Panc1 (cell line): Measurements from ENCODE around the gene KRT86.
"Not testable (repeated sequence)": the region's sequence is repeated elsewhere in the genome, so short reads cannot be mapped to it uniquely, and the experiment has no call there.

Source experiments
- POLR2AphosphoS5 ChIP-seq: IDR thresholded peaks from 2 replicates; pipeline ENCODE4 v1.6.1; 2012; ENCODE audit warnings: mild to moderate bottlenecking, low read depth, low read length, moderate library complexity
- TF ChIP-seq, protein P1 (sequence below): fragments of 450-650 bp; IDR thresholded peaks from 2 replicates; pipeline ENCODE4 v1.5.1; 2017; ENCODE audit warnings: mild to moderate bottlenecking

GRCh38 chr12:52301721-52302120, 27.3 kb downstream of the KRT86 start:
- TF ChIP-seq, protein P1, sequence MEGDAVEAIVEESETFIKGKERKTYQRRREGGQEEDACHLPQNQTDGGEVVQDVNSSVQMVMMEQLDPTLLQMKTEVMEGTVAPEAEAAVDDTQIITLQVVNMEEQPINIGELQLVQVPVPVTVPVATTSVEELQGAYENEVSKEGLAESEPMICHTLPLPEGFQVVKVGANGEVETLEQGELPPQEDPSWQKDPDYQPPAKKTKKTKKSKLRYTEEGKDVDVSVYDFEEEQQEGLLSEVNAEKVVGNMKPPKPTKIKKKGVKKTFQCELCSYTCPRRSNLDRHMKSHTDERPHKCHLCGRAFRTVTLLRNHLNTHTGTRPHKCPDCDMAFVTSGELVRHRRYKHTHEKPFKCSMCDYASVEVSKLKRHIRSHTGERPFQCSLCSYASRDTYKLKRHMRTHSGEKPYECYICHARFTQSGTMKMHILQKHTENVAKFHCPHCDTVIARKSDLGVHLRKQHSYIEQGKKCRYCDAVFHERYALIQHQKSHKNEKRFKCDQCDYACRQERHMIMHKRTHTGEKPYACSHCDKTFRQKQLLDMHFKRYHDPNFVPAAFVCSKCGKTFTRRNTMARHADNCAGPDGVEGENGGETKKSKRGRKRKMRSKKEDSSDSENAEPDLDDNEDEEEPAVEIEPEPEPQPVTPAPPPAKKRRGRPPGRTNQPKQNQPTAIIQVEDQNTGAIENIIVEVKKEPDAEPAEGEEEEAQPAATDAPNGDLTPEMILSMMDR: not testable (repeated sequence)
- not testable (repeated sequence) for TF ChIP-seq POLR2AphosphoS5
